K562 (cell line): ENCODE results near the gene TRUB2. TPM values are rescaled to one million over a fixed set of nuclear protein-coding genes. Genes with fewer than 3 reads are reported as not detected.

Source experiments
- CBFA2T2 ChIP-seq: fragments of 450-650 bp; conservative IDR thresholded peaks from 2 replicates; pipeline ENCODE4 v1.6.1; 2017; ENCODE audit warnings: mild to moderate bottlenecking
- CC2D1A ChIP-seq: fragments of 450-650 bp; IDR thresholded peaks from 2 replicates; pipeline ENCODE4 v1.6.1; 2017; ENCODE audit warnings: mild to moderate bottlenecking
- CTCF ChIP-seq, 3 experiments: IDR thresholded peaks in 2 of 3; conservative IDR thresholded peaks in 1 of 3; 2 replicates each; pipeline ENCODE4 v1.5.1; 2011 to 2012; ENCODE audit warnings: low read length in 3 of 3, mild to moderate bottlenecking in 3 of 3, control low read depth in 2 of 3, improper control_type of control experiment in 1 of 3, inconsistent platforms in 1 of 3, low read depth in 1 of 3, mixed read lengths in 1 of 3, moderate library complexity in 1 of 3; ENCODE audit not compliant: insufficient read depth in 2 of 3
- ETV1 ChIP-seq: fragments of 450-650 bp; conservative IDR thresholded peaks from 2 replicates; pipeline ENCODE4 v1.6.1; 2016; ENCODE audit warnings: missing genetic modification characterization, control low read depth, low read depth, missing compliant biosample characterization
- JUND ChIP-seq, 2 experiments: IDR thresholded peaks; 2 replicates in 1 of 2; 3 replicates in 1 of 2; pipeline ENCODE4 v1.6.1; 2011; ENCODE audit warnings: borderline replicate concordance in 2 of 2, low read depth in 2 of 2, low read length in 2 of 2, improper control_type of control experiment in 1 of 2, missing biosample characterization in 1 of 2, missing genetic modification characterization in 1 of 2, missing genetic modification reagents in 1 of 2
- NR2C1 ChIP-seq, 2 experiments: fragments of 450-650 bp; IDR thresholded peaks; 2 replicates each; pipeline ENCODE4 v1.6.1; 2017; ENCODE audit warnings: mild to moderate bottlenecking in 2 of 2, antibody characterized with exemption in 1 of 2, inconsistent platforms in 1 of 2, missing compliant biosample characterization in 1 of 2, missing genetic modification characterization in 1 of 2
- PBX2 ChIP-seq, 2 experiments: IDR thresholded peaks in 1 of 2; conservative IDR thresholded peaks in 1 of 2; 2 replicates each; pipeline ENCODE4 v1.6.1; 2016; ENCODE audit warnings: low read depth in 2 of 2, mild to moderate bottlenecking in 1 of 2, missing compliant biosample characterization in 1 of 2, missing genetic modification characterization in 1 of 2, moderate library complexity in 1 of 2
- PRDM10 ChIP-seq: fragments of 450-650 bp; IDR thresholded peaks from 2 replicates; pipeline ENCODE4 v1.6.1; 2018; ENCODE audit not compliant: partially characterized antibody
- ZBTB1 ChIP-seq: sonication (generic); formaldehyde crosslinking; IDR thresholded peaks from 2 replicates; pipeline ENCODE4 v1.8.1; 2023; ENCODE audit warnings: missing genetic modification reagents, low read depth, mild to moderate bottlenecking, borderline replicate concordance
- ZFP36 ChIP-seq: fragments of 150-350 bp; IDR thresholded peaks from 2 replicates; pipeline ENCODE4 v1.6.1; 2018; ENCODE audit warnings: low read length, low read depth; ENCODE audit not compliant: partially characterized antibody
- ZNF146 ChIP-seq: IDR thresholded peaks from one replicate; pipeline ENCODE4 v1.6.1; 2018; ENCODE audit warnings: missing compliant biosample characterization; ENCODE audit not compliant: unreplicated experiment
- ZNF764 ChIP-seq: fragments of 250-450 bp; sonication (Bioruptor Pico); IDR thresholded peaks from 2 replicates; pipeline ENCODE4 v1.4.0; 2020; ENCODE audit warnings: low read depth, mild to moderate bottlenecking, moderate library complexity
- ZSCAN32 ChIP-seq: fragments of 450-650 bp; formaldehyde crosslinking; IDR thresholded peaks from 2 replicates; pipeline ENCODE4 v1.4.0; 2020; ENCODE audit warnings: mild to moderate bottlenecking, moderate library complexity
- polyA plus RNA-seq, 8 experiments: library from polyadenylated mRNA; depleted of rRNA in 4 of 8; stranded (reverse) in 5 of 8; unstranded in 3 of 8; fragments of >200 nt; fragmentation: Nextera tagmentation in 2 of 8; fragmentation: Illumina TruSeq in 1 of 8; extraction: Ambion mirVana in 2 of 8; extraction: Trizol in 1 of 8; gene quantifications; 2 replicates each; pipeline versions ENCODE4 v1.2.1 to v1.2.3, GENCODE V29; 2011 to 2014; ENCODE audit warnings: inconsistent platforms in 1 of 8, missing spikeins in 1 of 8
- total RNA-seq, 7 experiments: library from RNA; depleted of rRNA in 6 of 7; stranded (reverse); fragments of >200 nt in 6 of 7; fragmentation: Illumina TruSeq in 2 of 7; extraction: Trizol in 2 of 7; gene quantifications; 2 replicates each; pipeline versions ENCODE4 v1.2.1 to v1.2.3, GENCODE V29; 2011 to 2021; ENCODE audit warnings: low replicate concordance in 1 of 7

The TRUB2 gene
- total and polyA plus RNA-seq, 9 of the 15 experiments (the other 6 are each of a cell fraction or from before 2014, with no cell fraction given), result 9.3 to 110 (median 63.0) TPM

GRCh38 chr9:128322404-128323211, at the start of gene TRUB2, which contains the start of gene COQ4 (continued):
- TF ChIP-seq PBX2 (CRISPR knock-in tag; IDR thresholded peaks at IDR 0.05; ENCODE audit: low read depth) (no peak), PBX2 (tag; conservative IDR thresholded peaks at IDR 0.05; ENCODE audit: low read depth) (no peak), ETV1 (tag) (no peak), ZSCAN32 (peak; percentile 73), ZNF764 (CRISPR knock-in tag) (peak; percentile 68; the same call in 1 of the 2 replicates), JUND (IDR thresholded peaks at IDR 0.05; ENCODE audit: borderline replicate concordance, low read depth, low read length) (peak; percentile 87), JUND (tag; IDR thresholded peaks at IDR 0.05; ENCODE audit: borderline replicate concordance, low read depth, low read length) (peak; percentile 90; the same call in 2 of the 3 replicates), PRDM10 (no peak), CTCF (IDR thresholded peaks at IDR 0.05 in 2 of 3, conservative IDR thresholded peaks at IDR 0.05 in 1 of 3; ENCODE audit: insufficient read depth in 2 of 3, low read depth in 1 of 3, low read length in 3 of 3) (peak in 2 of 3 experiments; percentile 32 to 37; a peak in 4 of 6 replicates), NR2C1 (IDR thresholded peaks at IDR 0.05) (no peak), NR2C1 (tag; IDR thresholded peaks at IDR 0.05) (no peak), ZBTB1 (no peak), ZNF146 (CRISPR knock-in tag) (no peak), CBFA2T2 (no peak), ZFP36 (peak; percentile 56), CC2D1A (no peak)
